OCI-LY7 (cell line): ENCODE data around the gene DNMT3A.

Experiments used
- EZH2phosphoT487 ChIP-seq: fragments of 200-600 bp; sonication (generic); IDR thresholded peaks from 2 replicates; pipeline ENCODE4 v1.6.1; 2018; ENCODE audit warnings: low read depth, borderline replicate concordance, mild to moderate bottlenecking, mixed run types, antibody characterized with exemption, low read length, moderate library complexity, mixed read lengths
- TF ChIP-seq, protein P1 (sequence below): fragments of 200-600 bp; sonication (generic); conservative IDR thresholded peaks from 2 replicates; pipeline ENCODE4 v1.5.1; 2014; ENCODE audit warnings: mild to moderate bottlenecking, antibody characterized with exemption, low read length, moderate library complexity, mixed read lengths

GRCh38 chr2:25246001-25246400 lies 95.7 kb downstream of the DNMT3A start:
- TF ChIP-seq, protein P1, sequence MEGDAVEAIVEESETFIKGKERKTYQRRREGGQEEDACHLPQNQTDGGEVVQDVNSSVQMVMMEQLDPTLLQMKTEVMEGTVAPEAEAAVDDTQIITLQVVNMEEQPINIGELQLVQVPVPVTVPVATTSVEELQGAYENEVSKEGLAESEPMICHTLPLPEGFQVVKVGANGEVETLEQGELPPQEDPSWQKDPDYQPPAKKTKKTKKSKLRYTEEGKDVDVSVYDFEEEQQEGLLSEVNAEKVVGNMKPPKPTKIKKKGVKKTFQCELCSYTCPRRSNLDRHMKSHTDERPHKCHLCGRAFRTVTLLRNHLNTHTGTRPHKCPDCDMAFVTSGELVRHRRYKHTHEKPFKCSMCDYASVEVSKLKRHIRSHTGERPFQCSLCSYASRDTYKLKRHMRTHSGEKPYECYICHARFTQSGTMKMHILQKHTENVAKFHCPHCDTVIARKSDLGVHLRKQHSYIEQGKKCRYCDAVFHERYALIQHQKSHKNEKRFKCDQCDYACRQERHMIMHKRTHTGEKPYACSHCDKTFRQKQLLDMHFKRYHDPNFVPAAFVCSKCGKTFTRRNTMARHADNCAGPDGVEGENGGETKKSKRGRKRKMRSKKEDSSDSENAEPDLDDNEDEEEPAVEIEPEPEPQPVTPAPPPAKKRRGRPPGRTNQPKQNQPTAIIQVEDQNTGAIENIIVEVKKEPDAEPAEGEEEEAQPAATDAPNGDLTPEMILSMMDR = no peak
- TF ChIP-seq EZH2phosphoT487 = no peak
